ENCODE data around the gene CRACR2A.

The CRACR2A gene

GRCh38 chr12:3666441-3666840 lies 86.5 kb downstream of the CRACR2A start:
- CTCF ChIA-PET = interaction anchor here (1.4 kb wide), 1 partner anchor 12 kb away, joined by 3 read pairs; no protein-coding TSS in a partner anchor
- DNase-seq (ENCODE audit: extremely low spot score) = no peak
- POLR2A ChIA-PET = no interaction called here
- TF ChIP-seq CTCF (IDR thresholded peaks at IDR 0.05; ENCODE audit: control extremely low read depth, extremely low read depth, low read depth, missing control alignments) = no peak

GRCh38 chr12:3662521-3662921 lies 90.4 kb downstream of the CRACR2A start:
- no peak for DNase-seq (ENCODE audit: extremely low spot score)
- no peak for TF ChIP-seq CTCF (IDR thresholded peaks at IDR 0.05; ENCODE audit: control extremely low read depth, extremely low read depth, low read depth, missing control alignments)
- POLR2A ChIA-PET = no interaction called here
- CTCF ChIA-PET = no interaction called here

GRCh38 chr12:3661028-3661427 lies 91.9 kb downstream of the CRACR2A start:
- no peak for DNase-seq (ENCODE audit: extremely low spot score)
- no peak for TF ChIP-seq CTCF (IDR thresholded peaks at IDR 0.05; ENCODE audit: control extremely low read depth, extremely low read depth, low read depth, missing control alignments)
- CTCF ChIA-PET = no interaction called here
- POLR2A ChIA-PET = no interaction called here

- peak; percentile 37 for DNase-seq (ENCODE audit: extremely low spot score)
- CTCF ChIA-PET = interaction anchor here (0.7 to 2.9 kb wide), 9 partner anchors 9 to 358 kb away, joined by 3 to 10 read pairs (median 4); no protein-coding TSS in a partner anchor
- POLR2A ChIA-PET = no interaction called here
- peak; percentile 32 for TF ChIP-seq CTCF (IDR thresholded peaks at IDR 0.05; ENCODE audit: control extremely low read depth, extremely low read depth, low read depth, missing control alignments)
These were observed 94.4 kb downstream of the CRACR2A start for GRCh38 chr12:3658327-3659163.

- ChIA-PET POLR2A (no interaction called here), CTCF (interaction anchor here (1.3 kb wide), 1 partner anchor 144 kb away, joined by 3 read pairs; no protein-coding TSS in a partner anchor)
- no peak for TF ChIP-seq CTCF (IDR thresholded peaks at IDR 0.05; ENCODE audit: control extremely low read depth, extremely low read depth, low read depth, missing control alignments)
- DNase-seq (ENCODE audit: extremely low spot score) = no peak
These were observed 95.8 kb downstream of the CRACR2A start for GRCh38 chr12:3656946-3657622.

GRCh38 chr12:3655328-3655900 lies 97.5 kb downstream of the CRACR2A start:
- ChIA-PET POLR2A (no interaction called here), CTCF (interaction anchor here (1.3 to 2.1 kb wide), 5 partner anchors 13 to 355 kb away, joined by 3 to 5 read pairs (median 5); no protein-coding TSS in a partner anchor)
- peak; percentile 46 for DNase-seq (ENCODE audit: extremely low spot score)
- peak; percentile 21 for TF ChIP-seq CTCF (IDR thresholded peaks at IDR 0.05; ENCODE audit: control extremely low read depth, extremely low read depth, low read depth, missing control alignments)
